Limb (tissue), 2 donors: ENCODE results near the gene TTC6.

Experiments
- DNase-seq, 2 donors: peaks; one replicate each; pipeline ENCODE4 v3.0.0-alpha.2; 2016; ENCODE audit errors: extremely low spot score in 2 of 2

Gene TTC6

DNA sequence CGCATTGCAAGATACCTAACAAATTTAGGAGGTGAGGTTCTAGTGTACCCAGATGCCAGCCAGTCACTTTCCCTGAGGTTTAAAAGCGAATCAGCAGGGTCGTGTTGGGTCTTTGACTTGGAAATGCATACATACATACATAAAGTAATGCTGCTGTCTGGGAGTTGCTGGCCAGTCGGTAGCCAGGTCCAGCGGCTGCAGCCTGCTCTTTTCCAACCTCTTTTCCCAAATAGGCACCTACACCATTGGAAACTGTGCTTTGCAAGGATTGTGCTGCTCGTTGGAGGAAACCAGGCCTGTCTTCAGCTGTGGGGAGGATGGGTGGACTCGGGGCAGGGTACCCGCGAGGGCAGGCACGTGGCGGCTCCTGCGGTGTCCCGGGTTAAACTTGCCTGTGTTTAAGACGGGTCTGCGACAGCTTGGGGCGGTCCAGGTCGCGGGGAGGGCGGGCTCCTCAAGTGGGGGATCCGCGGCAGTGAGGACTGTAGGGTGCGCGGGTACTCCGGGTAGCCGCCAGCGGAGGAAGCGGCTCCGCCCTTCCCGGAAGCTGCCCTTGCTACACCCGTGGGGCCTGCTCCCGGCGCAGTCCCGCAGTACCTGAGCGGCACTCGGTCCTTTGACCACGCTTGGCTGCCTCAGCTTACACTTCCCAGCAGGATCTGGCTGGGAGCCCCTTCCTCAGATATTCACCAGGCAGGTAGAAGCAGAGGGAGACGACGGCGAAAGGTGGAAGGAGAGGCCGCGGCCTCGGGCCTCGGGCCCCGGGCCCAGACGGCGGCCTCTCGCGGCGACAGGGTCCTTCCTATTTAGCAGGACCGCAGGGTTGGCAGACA lies 2.7 kb downstream of the TTC6 start:
- peak in 1 of 2 donors; percentile 57 for DNase-seq

DNA sequence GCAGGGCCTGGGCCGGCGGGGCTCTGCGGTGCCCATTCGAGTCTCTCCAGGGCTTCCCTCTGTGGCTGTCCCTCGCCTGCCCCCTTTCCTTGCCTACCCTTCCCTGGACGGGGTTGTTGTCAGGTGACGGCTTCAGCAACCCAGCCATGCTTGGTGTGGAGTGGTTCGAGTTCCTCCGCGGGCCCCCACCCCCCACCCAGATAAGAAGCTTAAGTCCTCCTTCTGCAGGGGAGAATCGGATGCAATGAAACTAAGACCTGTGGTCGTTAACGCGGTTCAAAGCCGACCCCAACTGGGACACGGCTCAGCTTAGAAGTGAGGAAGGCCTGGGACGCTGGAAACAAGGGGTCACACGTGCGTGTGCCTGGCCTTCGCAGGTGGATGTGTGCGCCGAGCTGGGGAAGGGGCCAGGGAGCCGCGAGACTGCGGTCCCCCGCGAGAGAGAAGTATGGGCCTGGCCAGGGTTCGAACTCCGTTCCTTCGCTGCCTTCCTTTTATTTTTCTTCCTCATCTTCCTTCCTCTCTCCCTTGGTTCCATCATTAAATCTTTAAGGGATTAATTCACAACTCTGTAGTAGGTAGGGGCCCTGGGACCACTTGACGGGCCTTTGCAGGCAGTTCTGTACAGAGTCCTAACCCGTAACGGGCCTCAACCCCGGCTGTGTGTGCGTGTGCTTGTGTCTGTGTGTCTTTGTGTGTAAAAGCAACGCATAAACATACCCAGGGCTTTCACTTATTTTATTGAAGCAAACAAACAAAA lies 3.5 kb downstream of the TTC6 start:
- DNase-seq, result no peak

DNA sequence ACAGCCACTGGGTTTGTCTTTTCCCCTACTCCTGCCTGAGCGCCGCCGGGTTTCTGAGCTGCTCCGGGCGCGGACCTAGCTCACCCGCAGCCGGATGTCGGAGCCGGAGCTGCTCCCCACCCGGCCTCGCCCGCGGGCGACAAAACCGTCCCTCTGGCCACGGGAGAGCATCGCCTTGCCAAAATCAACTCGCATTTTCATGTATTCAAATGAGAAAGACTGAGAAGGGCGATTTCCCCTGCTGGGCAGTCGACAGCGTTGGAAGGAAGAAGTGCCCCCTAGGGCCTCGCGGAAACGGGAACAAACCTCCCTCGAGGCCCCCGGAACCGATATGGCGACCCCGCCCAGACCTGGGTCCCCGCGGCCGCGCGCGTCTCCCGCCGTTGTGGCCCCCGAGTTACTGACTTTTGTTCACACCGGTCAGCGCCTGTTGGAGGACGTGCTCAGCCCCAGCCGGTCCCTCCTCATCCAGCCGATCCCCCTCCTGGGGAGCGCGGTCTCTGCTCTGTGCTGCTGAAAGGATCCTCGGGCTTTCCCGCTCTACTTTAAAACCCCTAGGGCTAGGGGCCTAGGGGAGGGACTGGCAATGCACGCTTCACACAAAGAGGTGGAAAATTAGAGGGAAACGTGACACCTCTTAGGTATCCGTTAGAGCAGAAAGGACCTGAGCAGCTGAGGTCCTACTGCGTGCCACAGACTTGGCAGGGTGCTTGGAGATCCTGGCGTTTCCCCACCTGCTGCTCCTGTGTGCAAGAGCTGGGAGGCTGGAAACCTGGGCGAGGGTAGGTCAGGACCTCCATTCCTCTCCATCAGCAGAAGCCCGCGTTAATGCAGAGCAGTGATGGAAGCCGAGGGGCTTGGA lies 4.3 kb downstream of the TTC6 start:
- peak in 1 of 2 donors; percentile 58 for DNase-seq

DNA sequence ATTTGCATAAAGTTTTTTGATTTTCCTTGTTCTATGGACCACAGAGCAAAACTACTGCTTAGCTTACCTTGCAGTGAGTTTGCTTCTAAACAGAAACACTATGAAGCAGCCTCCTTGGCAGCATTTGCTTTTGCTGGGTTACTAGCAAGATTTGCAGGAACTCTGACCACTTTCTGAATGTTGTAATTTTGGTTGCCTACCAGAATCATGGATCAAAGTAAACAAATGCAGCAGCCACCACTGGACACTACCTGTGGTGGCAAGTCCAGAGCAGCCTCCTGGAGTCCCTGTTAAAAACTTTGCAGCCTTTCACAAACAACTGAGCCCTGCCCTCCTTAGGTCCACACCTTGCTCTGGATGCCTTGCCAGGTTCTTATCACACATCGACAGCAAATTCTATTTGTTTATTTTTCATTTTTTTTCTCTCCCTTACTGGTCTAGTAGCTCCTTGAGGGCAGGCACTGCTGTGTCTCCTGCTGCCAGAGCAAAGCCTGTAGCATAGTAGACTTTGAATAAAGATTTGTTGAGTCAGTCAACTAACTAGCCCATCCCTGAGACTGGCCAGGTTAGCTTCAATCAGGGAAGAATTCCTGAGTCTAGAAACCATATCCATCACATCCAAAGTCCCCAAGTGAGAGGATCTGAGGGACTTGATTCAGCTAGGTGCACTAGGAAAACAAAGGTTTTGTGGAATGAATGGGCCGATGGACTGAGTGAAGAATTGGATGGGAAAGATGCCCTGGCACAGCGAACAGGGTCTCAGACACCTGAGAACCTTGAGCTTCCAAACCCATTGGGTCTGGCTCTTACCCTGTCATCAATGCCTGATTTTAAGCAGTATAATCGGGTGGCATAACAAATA lies 5.7 kb downstream of the TTC6 start:
- no peak for DNase-seq

- DNase-seq, result no peak
Measured at GRCh38 chr14:37601865-37602264, 6.4 kb downstream of the TTC6 start.

DNA sequence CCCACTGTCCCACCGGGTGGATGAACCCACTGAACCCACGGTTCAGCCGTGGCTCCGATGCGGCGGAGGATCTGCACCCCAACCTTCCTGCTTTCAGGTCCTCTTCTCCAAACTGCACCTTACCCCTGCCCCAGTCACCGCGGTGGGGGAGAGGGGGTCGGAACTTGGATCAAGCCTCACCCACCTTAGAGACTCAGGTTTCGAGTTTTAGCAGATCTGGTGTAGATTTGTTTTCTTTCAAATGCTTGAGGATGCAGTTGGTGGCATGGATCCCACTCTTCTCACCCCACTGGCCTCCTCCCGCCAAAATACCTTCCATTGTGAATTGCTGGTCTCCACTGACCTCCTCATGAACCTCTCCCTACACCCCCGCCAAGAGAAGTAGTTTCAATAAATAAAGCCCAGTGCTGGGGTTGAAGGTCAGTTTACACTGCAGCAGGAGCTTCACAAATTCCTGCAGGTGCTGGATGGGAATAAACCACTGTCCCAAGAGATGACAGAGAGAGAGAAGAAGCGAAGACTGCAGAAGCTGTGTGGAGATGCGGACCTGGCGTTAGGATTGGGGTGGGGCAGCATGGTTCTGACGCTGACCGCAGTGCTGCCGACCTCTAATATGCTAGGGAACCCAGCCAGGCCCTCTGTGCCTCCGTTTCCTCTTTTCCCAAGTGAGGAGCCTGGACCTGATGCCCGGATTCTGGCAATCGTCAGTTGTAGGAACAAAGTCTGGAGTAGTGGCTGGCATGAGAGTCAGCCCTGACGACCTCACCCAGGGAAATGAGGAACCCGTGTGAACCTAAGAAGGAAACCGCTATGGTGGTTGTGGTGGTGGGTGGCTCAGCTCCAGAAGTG lies 7.4 kb downstream of the TTC6 start:
- no peak for DNase-seq

DNA sequence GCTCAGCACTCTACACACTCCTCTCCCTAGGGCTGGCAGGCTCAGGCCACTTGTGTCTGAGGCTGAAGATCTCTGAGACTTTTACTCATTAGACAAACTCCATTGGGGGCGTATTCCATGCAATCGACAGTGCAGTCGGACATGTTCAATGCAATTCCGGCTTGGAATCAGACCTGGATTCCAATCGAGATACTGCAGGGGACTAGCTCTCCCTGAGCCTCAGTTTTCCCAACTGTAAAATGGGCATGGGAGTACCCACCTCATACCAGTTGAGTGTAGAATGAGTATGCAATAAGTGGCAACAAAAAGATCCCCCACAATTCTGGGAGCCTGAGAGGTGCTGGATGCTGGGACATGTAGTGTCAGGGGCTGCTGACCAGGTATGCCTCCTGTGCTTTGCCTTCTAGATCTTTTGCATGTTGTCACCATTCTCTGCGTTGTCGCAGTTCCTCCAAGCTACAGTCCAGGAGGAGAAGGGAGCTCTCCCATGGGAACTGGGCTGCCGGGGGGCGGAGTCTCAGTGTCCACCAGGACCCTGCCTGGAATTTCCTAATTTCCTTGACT lies 8.3 kb downstream of the TTC6 start:
- no peak for DNase-seq

DNA sequence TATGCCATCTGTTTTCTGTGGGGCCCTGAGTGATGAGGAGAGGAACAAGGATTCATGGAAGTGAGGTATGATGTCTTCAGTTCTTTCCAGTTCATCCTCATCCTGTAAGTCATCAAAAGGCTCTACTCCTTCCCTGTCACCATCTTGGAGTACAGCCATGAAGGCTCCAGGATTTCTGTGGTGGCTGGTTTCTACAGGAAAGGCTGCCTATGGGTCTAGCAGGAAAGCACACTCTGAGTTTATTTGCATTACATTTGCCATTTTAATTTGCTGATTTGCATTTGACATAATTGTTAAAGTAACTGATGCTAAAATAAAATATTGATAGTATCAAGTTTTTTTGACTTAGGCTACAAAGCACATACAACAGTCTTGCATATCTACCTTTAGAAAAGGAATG lies 11.2 kb downstream of the TTC6 start:
- no peak for DNase-seq

DNA sequence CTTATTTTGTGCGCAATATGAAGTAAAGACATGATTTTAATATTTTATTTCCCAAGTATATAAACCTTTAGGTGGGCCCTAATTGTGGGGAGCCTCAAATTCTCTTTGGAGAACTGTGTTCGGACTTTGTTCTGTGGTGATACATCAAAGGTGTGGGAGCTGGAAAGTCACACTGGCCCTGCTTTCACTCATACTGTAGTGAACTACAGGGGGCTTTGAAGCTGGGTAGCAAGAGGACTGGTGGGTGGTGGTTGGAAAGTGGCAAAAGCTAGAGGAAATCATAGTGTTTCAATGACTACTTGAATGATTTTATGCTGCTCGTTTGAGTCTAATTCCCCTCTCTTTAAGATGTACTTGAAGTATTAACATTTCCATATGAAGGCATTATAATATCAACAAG lies 13.2 kb downstream of the TTC6 start:
- DNase-seq, result no peak

- DNase-seq, result no peak
Measured at GRCh38 chr14:37610945-37611523, 15.6 kb downstream of the TTC6 start.

DNA sequence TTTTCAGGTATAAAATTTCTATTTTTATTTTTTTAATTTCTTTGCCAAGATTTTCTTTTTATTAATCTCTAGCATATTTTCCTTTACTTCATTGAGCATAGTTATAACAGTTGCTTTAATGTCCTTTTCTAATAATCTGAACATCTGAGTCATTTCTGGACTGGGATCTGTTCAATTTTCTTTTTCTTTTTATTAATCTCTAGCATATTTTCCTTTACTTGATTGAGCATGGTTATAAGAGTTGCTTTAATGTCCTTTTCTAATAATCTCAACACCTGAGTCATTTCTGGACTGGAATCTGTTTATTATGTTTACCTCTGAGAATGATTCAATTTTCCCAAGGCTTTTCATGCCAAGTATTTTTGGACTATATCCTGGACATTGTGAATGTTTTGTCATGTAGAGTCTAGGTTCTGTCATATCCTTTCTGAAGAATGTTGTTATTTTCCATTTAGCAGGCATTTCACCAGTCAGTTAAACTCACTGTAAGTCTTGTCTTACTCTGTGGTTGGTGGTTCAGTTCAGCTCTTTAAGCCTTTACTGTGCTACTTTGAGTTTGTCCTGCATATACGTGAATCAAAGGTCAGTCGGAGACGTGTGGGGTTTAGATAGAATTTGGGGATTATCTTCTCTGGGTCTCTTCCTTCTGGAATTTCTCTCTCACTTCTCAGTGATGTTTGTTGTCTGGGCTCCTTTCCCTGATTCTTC lies 20.3 kb downstream of the TTC6 start:
- DNase-seq, result no peak

- no peak for DNase-seq
Measured at GRCh38 chr14:37616853-37617252, 21.4 kb downstream of the TTC6 start.

DNA sequence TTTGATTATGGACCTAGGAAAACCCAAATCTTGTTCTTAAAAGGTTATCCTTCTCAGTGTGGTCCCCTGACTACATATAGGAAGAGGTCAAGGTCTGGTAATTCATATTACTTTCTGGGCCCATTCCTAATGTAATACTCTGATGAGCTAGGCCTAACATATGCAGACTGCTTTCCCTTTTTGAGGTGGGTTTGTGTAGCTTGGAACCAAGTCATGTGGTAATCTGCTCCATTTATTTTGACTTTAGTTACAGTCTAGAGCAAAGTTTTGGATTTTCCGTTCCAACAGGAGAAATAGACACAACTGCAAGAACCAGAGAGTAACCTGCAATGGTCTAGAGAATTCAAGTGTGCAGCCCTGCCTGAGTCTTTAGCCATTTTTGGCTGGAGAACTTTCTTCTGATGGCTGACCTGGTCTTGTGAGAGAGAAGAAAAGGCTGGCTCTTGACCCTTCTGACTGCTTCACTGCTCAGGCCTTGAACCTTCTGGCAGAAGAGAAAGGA lies 22.5 kb downstream of the TTC6 start:
- no peak for DNase-seq

DNA sequence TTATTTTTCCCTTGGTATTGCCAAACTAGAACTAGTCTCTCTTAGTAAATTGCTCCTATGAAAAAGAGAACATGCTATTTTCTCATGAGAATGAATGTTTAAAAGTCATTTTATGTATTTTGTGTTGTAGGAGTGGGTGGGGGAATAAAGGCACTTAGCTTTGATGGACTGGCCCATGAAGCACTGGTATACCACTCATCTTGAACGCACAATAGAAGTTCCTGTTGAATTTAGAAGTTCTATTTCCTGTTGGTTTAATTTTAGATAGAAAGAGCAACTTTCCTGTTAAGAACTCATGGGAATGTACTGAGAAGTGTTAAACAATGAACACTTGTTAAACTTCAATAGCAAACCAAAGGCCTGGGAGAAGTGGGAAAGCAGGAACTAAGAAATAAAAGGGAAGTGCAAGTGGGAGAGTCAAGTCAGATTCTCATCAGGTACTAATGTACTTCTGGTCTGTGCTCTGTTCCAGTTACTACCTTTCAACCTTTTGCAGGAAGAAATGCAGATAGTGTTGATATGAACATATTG lies 23.1 kb downstream of the TTC6 start:
- no peak for DNase-seq

GRCh38 chr14:37620856-37621255 lies 25.4 kb downstream of the TTC6 start:
- no peak for DNase-seq

DNA sequence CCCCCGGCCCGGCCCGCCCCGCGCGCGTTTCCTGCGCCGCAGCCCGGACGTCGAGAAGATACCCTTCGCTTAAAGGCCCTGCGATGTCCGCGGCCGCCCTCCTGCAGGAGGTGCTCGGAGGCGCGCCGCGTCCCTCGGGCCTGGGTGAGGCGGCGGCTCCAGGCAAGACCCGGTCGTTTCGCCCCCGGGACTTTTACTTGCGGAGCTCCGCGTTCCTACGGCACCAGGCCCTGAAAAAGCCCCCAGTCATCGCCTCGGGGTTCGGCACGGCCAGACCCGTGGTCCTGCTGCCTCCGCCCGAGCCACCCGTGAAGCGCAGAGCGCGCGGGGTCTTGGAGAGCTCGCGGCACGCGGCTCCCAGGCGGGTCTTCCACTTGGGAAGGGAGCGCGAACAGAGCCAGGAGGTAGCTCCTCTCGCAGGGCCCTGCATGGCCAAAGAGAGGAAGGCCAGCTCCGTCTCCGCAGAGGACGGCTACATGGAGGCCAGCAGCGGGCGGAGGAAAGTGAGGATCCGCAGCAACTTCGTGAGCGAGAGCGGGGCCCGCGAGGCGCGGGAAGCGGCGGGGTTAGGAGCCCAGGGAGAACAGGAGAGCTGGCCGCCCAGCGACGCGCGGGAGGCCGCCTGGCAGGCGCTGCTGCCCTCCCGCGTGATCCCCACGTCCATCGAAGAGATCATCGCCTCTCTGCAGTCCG lies 26.9 kb downstream of the TTC6 start:
- peak in 1 of 2 donors; percentile 67 for DNase-seq

DNA sequence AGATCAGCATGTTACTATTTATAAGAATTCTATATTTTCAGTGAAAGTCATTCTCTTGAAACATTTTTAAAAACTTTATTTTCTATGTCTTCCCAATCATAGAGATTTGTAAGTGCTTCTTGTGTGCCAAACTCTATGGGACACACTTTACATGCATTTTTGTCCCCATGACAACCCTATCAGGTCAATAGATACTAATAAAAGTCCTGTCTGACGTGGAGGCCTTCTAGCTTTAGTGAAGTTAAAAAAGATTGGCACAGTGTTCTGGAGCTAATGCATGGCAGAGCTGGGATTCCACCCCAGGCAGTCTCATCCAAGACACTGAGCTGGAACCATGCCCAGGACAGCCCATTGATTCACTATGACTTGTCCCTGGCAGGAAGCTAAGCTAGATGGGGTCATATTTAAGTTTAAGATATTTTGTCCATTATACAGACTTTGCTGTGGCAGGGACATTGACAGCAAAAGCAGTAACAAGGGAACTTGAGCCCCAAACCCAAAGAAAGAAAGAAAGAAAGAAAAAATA lies 28.1 kb downstream of the TTC6 start:
- DNase-seq, result peak in 1 of 2 donors; percentile 17
